Adipose tissue (tissue), 3 donors: Measurements from ENCODE around the gene BNC2. TPM values are rescaled to one million over a fixed set of nuclear protein-coding genes. Genes with fewer than 3 reads are reported as not detected.

Experiments
- H3K27ac ChIP-seq: one replicate; pipeline ENCODE4 v1.5.1; 2013; ENCODE audit warnings: low read depth, low read length
- WGBS, 3 donors: extraction: QIAGEN DNeasy Blood & Tissue Kit; methylation state at CpG; one replicate each; pipeline ENCODE4 v1.1.7; 2013; 5-methylcytosine and 5-hydroxymethylcytosine counted together
- polyA plus RNA-seq, 3 donors: library from polyadenylated mRNA; stranded (reverse); fragments of 200-250 nt; gene quantifications; one replicate each; pipeline ENCODE4 v1.2.3, GENCODE V29; 2013
- donor health status: healthy with polysubstance abuse.
- donor health status: Bipolar disorder and iron deficiency.
- donor health status: healthy.

The BNC2 gene
- polyA plus RNA-seq, 3 donors, result 0.28 to 3.9 (median 3.6) TPM

- WGBS, 3 donors, result 57 to 72% (median 58%) methylated on average over 1 of the region's 1 CpG
- H3K27ac ChIP-seq, result no peak overlapping the region
Measured at GRCh38 chr9:16671591-16672137, 198.8 kb downstream of the BNC2 start.

DNA sequence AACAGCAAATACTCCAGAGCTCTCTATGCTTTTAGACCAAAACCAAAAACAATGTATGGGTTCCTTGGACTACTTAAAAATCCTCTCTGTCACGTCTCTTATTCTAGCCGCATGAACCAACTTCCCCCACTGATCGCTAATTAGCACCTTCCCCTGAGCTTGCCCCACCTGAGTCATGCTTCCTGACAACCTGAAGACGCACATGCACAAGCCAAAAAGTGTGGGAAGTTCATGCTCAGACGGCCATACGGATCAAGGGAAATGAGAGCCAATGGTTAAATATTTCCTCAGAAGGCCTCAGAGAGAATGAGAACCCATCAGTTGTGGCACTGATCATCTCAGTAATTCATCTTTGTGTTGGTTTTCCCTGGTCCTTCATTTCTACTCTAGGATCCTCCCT, 199.7 kb downstream of the BNC2 start:
- 75 to 78% (median 76%) methylated on average over 6 of the region's 6 CpGs for WGBS, 3 donors
- H3K27ac ChIP-seq, result no peak overlapping the region

GRCh38 chr9:16668734-16669295, 201.7 kb downstream of the BNC2 start:
- WGBS, 3 donors, result 59 to 83% (median 78%) methylated on average over 5 of the region's 5 CpGs

DNA sequence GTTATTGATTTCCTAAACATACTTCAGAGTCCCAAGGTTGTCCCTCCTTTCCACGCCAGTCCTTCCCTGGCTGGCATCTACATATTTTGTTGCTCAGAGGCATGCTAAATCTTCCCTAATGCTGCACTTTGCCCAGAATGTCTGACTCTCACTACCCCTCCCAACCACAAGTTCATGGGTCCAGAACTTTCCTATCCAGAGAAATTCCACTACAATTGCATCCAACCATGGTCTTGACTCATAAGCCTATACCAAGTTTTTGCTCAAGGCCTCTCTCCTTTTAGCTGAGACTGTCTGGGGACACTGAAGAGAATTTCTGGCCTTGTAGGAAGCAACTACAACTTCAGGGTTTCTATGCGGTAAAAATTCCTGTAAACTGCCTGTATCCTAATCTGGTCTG, 206.3 kb downstream of the BNC2 start:
- WGBS, 3 donors, result 92 to 98% (median 95%) methylated on average over 2 of the region's 2 CpGs
- no peak overlapping the region for H3K27ac ChIP-seq

More at GRCh38 chr9:16668734-16669295, 201.7 kb downstream of the BNC2 start:
- no peak overlapping the region for H3K27ac ChIP-seq

GRCh38 chr9:16661816-16662215, 208.7 kb downstream of the BNC2 start:
- no peak overlapping the region for H3K27ac ChIP-seq
- 72 to 92% (median 77%) methylated on average over 1 of the region's 1 CpG for WGBS, 3 donors

- 70 to 93% (median 89%) methylated on average over 11 of the region's 11 CpGs for WGBS, 3 donors
- H3K27ac ChIP-seq, result no peak overlapping the region
Measured at GRCh38 chr9:16659096-16659495, 211.4 kb downstream of the BNC2 start.

GRCh38 chr9:16656432-16657169, 213.9 kb downstream of the BNC2 start:
- H3K27ac ChIP-seq, result no peak overlapping the region
- 54 to 71% (median 59%) methylated on average over 2 of the region's 2 CpGs for WGBS, 3 donors

DNA sequence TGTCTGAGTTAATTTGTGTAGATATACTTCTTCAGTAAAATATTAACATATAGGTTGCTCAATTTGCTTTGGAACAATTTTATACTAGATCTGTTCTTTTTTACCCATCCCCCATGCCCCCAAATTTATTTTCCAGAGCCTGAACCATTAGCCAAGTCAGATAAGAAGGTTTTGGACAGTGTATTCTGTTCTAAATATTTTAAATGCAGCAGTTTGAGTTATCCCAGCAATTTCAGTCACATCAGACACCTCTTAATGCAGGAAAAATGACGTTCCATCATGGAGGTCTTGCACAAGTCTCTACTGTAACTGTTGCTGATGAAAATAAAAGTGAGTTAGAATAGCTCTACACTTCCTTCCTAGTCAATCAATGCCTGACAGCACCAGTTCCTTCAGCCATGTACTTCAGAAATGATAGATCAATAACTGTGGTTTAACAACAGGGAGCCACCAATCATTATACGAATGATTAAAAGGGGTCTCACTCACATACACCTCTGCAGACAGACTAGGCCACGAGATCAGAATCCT, 215.8 kb downstream of the BNC2 start:
- 72 to 81% (median 74%) methylated on average over 3 of the region's 3 CpGs for WGBS, 3 donors
- H3K27ac ChIP-seq, result no peak overlapping the region

DNA sequence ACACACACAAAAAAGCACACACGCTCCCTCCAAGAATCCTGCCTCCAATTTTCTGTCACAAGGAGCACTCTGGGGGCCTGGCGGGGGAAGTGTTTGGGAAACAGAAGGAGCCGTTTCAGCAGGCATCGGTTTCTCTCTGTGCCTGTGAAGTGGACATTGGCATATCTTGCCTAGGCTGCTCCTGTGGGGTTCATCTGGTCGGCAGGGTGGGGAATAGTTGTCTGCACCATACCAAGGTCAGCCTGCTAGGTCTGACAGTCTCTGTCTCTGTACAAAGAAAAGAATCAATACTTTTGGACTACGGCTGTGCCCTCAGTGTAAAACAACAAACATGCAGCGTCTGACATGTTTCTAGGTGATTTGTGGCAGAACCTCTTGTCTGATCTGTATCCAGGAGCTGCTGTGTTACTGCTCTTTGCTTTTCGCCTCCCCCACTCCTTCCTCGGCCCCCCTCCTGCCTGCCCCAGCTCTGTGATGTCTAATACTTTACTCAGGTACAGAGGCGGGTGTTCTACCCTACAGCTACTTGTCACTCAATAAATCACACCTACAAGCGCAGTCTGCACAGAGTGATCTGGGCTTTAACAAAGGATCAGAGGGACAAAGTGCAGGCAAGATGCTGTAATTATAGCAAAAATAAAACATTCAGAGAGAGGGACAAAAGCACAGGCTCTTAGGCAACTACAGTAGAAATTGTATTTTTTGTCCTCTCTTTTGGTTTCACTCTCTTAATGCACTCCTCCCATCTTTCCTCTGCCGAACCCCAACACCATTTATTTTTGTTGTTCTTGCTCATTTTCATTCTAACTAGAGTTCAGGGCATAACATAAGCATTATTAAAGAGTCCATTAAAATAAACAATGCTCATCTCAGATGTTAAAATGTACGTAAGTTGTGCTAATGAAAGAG, 216.7 kb downstream of the BNC2 start:
- 32 to 55% (median 52%) methylated on average over 13 of the region's 13 CpGs for WGBS, 3 donors
- H3K27ac ChIP-seq, result no peak overlapping the region

DNA sequence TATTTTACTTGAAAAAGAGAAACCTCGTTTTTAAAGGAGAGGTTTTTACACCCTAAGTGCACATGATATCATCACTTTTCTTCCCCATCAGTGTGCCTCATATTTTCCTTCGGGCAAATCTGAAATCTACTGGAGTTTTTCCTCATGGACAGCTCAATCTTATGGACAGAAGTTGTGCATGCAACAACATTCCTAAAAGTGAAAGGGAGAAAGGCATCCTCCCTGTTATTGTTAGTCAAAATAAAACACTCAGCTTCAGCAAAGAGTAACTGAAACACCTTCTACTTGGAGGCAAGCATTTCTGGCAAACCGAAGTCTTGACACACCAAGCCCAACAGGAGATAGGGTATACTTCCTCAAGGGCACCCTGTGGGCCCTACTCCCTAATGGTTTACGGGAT, 217.9 kb downstream of the BNC2 start:
- WGBS, 3 donors, result 66 to 76% (median 70%) methylated on average over 4 of the region's 4 CpGs
- no peak overlapping the region for H3K27ac ChIP-seq

DNA sequence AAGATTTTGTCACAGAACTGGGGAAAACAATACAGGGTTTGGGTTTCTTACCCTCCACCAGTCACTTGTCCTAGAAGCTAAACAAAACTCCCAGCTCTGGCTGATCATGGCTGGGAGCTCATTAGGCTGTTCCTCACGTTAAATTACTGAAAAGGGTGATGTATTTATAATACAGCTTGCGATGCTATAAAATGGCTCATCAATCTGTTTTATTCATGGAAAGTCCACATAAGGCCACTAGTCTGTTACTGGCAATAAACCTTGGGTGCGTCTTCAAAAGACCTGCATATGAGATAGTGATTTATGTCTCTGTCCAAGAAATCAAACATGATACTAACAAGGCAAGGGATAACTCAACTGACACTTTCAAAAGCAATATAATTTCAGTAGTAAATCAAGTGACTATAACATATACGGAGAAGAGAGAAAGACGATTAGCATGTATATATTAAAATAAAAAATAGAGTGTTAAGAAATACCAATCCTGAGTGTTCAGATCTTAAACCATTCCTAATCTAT, 219.0 kb downstream of the BNC2 start:
- whole genome bisulfite sequencing, 3 donors, result 88 to 93% (median 90%) methylated on average over 5 of the region's 5 CpGs
- H3K27ac ChIP-seq, result no peak overlapping the region

GRCh38 chr9:16645970-16646369, 224.5 kb downstream of the BNC2 start:
- no peak overlapping the region for H3K27ac ChIP-seq
- 81 to 89% (median 83%) methylated on average over 4 of the region's 4 CpGs for WGBS, 3 donors

DNA sequence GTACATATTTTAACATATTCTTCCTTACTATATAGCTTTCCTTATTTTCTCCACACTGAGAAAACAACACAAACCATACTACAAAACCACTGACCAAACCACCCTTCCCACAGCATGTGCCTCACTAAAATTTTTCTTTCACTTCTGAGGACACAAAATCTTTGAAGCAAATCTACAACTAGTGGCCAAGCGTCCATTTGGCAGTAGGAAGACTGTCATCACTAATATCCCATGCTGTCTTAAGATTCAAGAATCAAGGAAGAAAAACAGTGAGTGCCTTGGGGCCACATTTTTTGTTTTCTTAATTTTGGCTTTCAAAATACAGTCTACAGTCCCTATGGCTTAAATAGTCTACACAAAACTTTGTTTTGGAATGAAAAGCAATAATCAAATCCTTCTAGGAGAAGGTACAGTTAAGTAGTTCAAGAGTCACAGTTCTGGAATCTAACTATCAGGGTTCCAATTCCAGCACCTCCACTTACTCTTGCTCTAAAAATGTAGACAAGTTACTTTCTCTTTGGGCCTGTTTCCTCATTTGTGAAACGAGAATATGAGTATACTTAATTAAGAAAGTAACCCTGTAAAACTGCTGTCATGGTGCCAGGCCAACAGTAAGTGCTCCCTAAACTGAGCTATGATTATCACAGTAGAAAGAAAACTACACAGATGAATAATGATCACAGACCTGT, 227.9 kb downstream of the BNC2 start:
- no peak overlapping the region for H3K27ac ChIP-seq
- WGBS, 3 donors, result 43 to 63% (median 45%) methylated on average over 2 of the region's 2 CpGs

DNA sequence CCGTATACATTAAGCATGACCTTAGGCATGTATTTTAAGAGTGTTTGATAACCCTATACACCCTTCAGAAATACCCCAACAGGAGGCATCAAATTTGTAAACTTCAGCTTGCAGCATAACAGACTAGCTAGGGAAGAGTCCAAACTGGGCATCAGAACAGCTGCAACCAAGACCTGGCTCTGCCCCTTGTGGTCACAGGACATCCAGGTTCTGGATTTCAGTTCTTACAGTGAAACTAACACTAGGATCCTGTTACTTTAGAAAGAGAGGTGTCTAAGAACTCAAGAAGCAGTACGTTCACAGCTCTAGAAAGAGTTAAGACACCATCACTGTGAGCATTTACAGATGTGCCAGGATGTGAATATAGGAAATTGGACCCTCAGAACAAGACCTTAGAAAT, 229.8 kb downstream of the BNC2 start:
- H3K27ac ChIP-seq, result no peak overlapping the region
- WGBS, 3 donors, result 73 to 86% (median 84%) methylated on average over 2 of the region's 2 CpGs

DNA sequence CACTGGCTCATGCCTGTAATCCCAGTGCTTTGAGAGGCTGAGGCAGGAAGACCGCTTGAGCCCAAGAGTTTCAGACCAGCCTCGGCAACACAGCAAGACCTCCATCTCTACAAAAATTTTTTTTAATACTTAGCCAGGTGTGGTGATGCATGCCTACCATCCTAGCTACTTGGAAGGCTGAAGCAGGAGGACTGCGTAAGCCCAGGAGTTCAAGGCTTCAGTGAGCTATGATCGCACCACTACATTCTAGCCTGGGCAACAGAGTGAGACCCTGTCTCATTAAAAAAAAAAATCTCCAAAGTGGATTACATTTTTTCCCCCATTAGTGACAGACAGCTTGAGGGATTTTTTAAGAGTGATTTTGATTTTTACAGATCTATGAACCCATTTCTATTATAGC, 230.8 kb downstream of the BNC2 start:
- no peak overlapping the region for H3K27ac ChIP-seq
- 94 to 98% (median 97%) methylated on average over 4 of the region's 4 CpGs for WGBS, 3 donors

- 74 to 84% (median 78%) methylated on average over 5 of the region's 5 CpGs for WGBS, 3 donors
- H3K27ac ChIP-seq, result no peak overlapping the region
Measured at GRCh38 chr9:16637911-16638310, 232.6 kb downstream of the BNC2 start.

GRCh38 chr9:16637218-16637617, 233.3 kb downstream of the BNC2 start:
- WGBS, 3 donors, result 88 to 95% (median 89%) methylated on average over 1 of the region's 1 CpG
- H3K27ac ChIP-seq, result no peak overlapping the region

DNA sequence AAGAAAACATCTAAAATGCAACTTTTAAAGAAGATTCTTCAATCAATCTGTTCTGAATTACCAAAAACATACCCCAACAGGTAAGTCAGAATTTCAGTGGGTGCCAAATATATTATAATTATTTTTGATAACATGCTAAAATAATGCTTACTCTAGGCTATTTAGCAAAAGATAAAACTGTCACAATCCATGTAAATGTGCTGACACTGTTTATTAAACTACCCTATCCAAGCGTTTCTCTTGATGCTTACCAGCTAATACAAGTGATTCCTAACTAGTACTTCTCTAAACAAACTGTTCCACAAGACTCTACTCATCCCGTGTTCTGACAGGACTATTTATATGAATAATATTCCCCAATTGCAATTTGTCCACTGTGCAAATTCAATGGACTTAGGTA, 236.7 kb downstream of the BNC2 start:
- 61 to 89% (median 84%) methylated on average over 2 of the region's 2 CpGs for WGBS, 3 donors
- no peak overlapping the region for H3K27ac ChIP-seq
